HepG2 (cell line): Measurements from ENCODE around the gene C1orf116. TPM values are rescaled to one million over a fixed set of nuclear protein-coding genes. Genes with fewer than 3 reads are reported as not detected.

Experiments used
- ATAC-seq: fragments of 200-7000 bp; cut with Tn5 transposase; 3 replicates; pipeline ENCODE4 v1.9.1; 2020; ENCODE audit warnings: mild to moderate bottlenecking, moderate library complexity
- BruUV-seq: library from RNA; stranded (reverse); fragments of 400-500 nt; replicated peaks from 2 replicates; lab custom pipeline; 2021; lab: Mats Ljungman, UMichigan
- CTCF ChIA-PET: fragments of 300-600 bp; formaldehyde crosslinking; extraction: SDS; loops from one replicate; lab custom pipeline; 2021; ENCODE audit warnings: low total read pairs, inconsistent platforms, low intra/inter-chr PET ratio; lab: Yijun Ruan, JAX
- POLR2A ChIA-PET: fragments of 350-600 bp; sonication (Branson Sonifier 250); formaldehyde crosslinking; loops from one replicate; lab custom pipeline; 2020; ENCODE audit warnings: antibody characterized with exemption, inconsistent platforms; lab: Yijun Ruan, JAX
- DNase-seq: peaks from one replicate; pipeline ENCODE4 v3.0.0-alpha.2; 2015; ENCODE audit warnings: low spot score
- FAIRE-seq: peaks from 3 replicates; lab custom pipeline; 2011; peaks lifted over from hg19 to GRCh38; lab: Jason Lieb, UNC
- H2AFZ ChIP-seq: one replicate; pipeline ENCODE4 v1.6.1; 2011; ENCODE audit warnings: low read length, inconsistent platforms
- H3K27ac ChIP-seq: fragments of 300-600 bp; 3 replicates; pipeline ENCODE4 v1.8.0; 2011; ENCODE audit warnings: mixed run types, mild to moderate bottlenecking, mixed read lengths, low read length, inconsistent platforms; ENCODE audit not compliant: insufficient read depth; ENCODE audit errors: extremely low read length
- H3K27me3 ChIP-seq, 2 experiments: fragments of 200-600 bp in 1 of 2; 2 replicates in 1 of 2; 3 replicates in 1 of 2; pipeline versions ENCODE4 v1.6.0 to v1.8.0; 2011; ENCODE audit warnings: low read length in 2 of 2, mild to moderate bottlenecking in 2 of 2, moderate library complexity in 2 of 2, inconsistent platforms in 1 of 2; ENCODE audit not compliant: insufficient read depth in 2 of 2, control insufficient read depth in 1 of 2
- H3K36me3 ChIP-seq, 2 experiments: fragments of 200-600 bp in 1 of 2; replicated peaks in 1 of 2; 2 replicates in 1 of 2; 3 replicates in 1 of 2; pipeline versions ENCODE4 v1.5.1 to v1.8.0; 2011; ENCODE audit warnings: low read length in 2 of 2, inconsistent platforms in 1 of 2; ENCODE audit not compliant: insufficient read depth in 2 of 2, control insufficient read depth in 1 of 2
- H3K4me1 ChIP-seq: 2 replicates; pipeline ENCODE4 v1.5.1; 2012; ENCODE audit warnings: low read length, inconsistent platforms; ENCODE audit not compliant: insufficient read depth
- H3K4me2 ChIP-seq: 2 replicates; pipeline ENCODE4 v1.6.0; 2011; ENCODE audit warnings: low read depth, low read length, inconsistent platforms
- H3K4me3 ChIP-seq, 3 experiments: fragments of 200-600 bp in 1 of 3; sonication (generic), shearing (Covaris generic) in 1 of 3; replicated peaks in 1 of 3; 2 replicates each; pipeline ENCODE4 v1.5.1; 2011 to 2016; ENCODE audit warnings: low read length in 3 of 3, inconsistent platforms in 2 of 3, low read depth in 2 of 3, mild to moderate bottlenecking in 2 of 3, control low read depth in 1 of 3, mixed read lengths in 1 of 3; ENCODE audit not compliant: insufficient read depth in 1 of 3
- H3K79me2 ChIP-seq: one replicate; pipeline ENCODE4 v1.6.1; 2011; ENCODE audit warnings: low read length, inconsistent platforms; ENCODE audit not compliant: insufficient read depth
- H3K9ac ChIP-seq: 2 replicates; pipeline ENCODE4 v1.6.0; 2011; ENCODE audit warnings: mild to moderate bottlenecking, low read depth, low read length, inconsistent platforms; ENCODE audit not compliant: insufficient read depth
- H3K9me3 ChIP-seq: 2 replicates; pipeline ENCODE4 v1.5.1; 2012; ENCODE audit warnings: mild to moderate bottlenecking, low read length
- H4K20me1 ChIP-seq: 2 replicates; pipeline ENCODE4 v1.6.0; 2011; ENCODE audit warnings: inconsistent platforms, mild to moderate bottlenecking, low read length, moderate library complexity; ENCODE audit not compliant: insufficient read depth
- FOXP4 ChIP-seq: sonication (generic); formaldehyde crosslinking; IDR thresholded peaks from 2 replicates; pipeline ENCODE4 v1.4.0; 2020; ENCODE audit warnings: missing genetic modification reagents
- KDM3A ChIP-seq: IDR thresholded peaks from 2 replicates; pipeline ENCODE4 v1.6.1; 2018; ENCODE audit warnings: low read depth, missing compliant biosample characterization
- ZFAT ChIP-seq: sonication (generic); formaldehyde crosslinking; conservative IDR thresholded peaks from 2 replicates; pipeline ENCODE4 v1.8.1; 2023; ENCODE audit warnings: missing genetic modification reagents, inconsistent platforms
- WGBS: methylation state at CpG from one replicate; pipeline ENCODE4 v1.1.6; 2017; ENCODE audit warnings: low lambda C conversion rate; 5-methylcytosine and 5-hydroxymethylcytosine counted together
- in situ Hi-C: cut with HindIII; loops from 2 replicates; pipeline ENCODE4 v1.10.0; 2017; ENCODE audit warnings: low pct_unique_long_range_greater_than_20kb; ENCODE audit not compliant: extremely low pct_ligation_motif_present
- intact Hi-C: fragments of 100-400 bp; cut with micrococcal nuclease; formaldehyde crosslinking; loops from one replicate; pipeline ENCODE4 v1.10.0; 2022; ENCODE audit not compliant: unreplicated experiment
- polyA plus RNA-seq, 8 experiments: library from polyadenylated mRNA; depleted of rRNA in 3 of 8; stranded (reverse) in 7 of 8; unstranded in 1 of 8; fragments of >200 nt; fragmentation: Illumina TruSeq in 4 of 8; extraction: Trizol in 4 of 8; gene quantifications; 2 replicates each; pipeline versions ENCODE4 v1.2.1 to v1.2.3, GENCODE V29; 2011 to 2016; ENCODE audit warnings: low read depth in 4 of 8, missing spikeins in 1 of 8, mixed read lengths in 1 of 8; ENCODE audit not compliant: insufficient read depth in 1 of 8
- total RNA-seq, 5 experiments: library from RNA; depleted of rRNA; stranded (reverse); fragments of >200 nt; fragmentation: Illumina TruSeq; extraction: Trizol; gene quantifications; 2 replicates each; pipeline ENCODE4 v1.2.3, GENCODE V29; 2016; ENCODE audit warnings: low read depth in 1 of 5
- TF ChIP-seq, protein P1 (sequence below): sonication (generic); formaldehyde crosslinking; IDR thresholded peaks from 2 replicates; pipeline ENCODE4 v1.9.0; 2022; ENCODE audit warnings: missing genetic modification reagents, mild to moderate bottlenecking, borderline replicate concordance
- TF ChIP-seq, protein P2 (sequence below): sonication (generic); formaldehyde crosslinking; IDR thresholded peaks from 2 replicates; pipeline ENCODE4 v1.8.0; 2022; ENCODE audit warnings: missing genetic modification reagents, mild to moderate bottlenecking, borderline replicate concordance

Gene C1orf116
- total and polyA plus RNA-seq, 2 of the 13 experiments (the other 11 are each of a cell fraction or from before 2014, with no cell fraction given): 0.51 to 0.95 TPM

DNA sequence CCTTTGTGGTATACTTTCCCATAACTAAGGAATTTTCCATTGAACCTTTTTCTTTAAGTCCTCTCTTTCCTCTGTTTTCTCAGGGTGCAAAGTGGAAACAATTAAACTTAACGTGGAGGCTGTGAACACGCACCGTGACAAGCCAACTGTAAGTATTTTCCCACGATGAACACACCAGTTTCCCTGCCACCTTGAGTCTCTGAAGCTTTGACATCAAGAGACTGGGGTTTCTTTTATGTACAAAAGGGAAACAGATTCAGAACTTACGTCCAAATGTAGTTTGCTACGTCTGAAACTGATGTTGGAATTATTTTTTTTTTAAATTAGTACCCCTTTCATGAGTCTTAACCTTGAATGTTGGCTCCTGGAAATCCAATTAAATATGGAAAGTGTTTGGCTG lies 38.9 kb upstream of the C1orf116 start:
- Histone ChIP-seq H3K36me3 (peaks cover 8 to 19% of the 10 kb centered on the region in 2 experiments; a peak in 4 of 5 replicates), H2AFZ (no peak overlapping the region), H3K9ac (no peak overlapping the region), H4K20me1 (no peaks in the 10 kb centered on the region), H3K9me3 (no peaks in the 10 kb centered on the region), H3K4me2 (no peak overlapping the region), H3K27ac (no peak overlapping the region), H3K79me2 (no peaks in the 10 kb centered on the region), H3K4me3 (no peak overlapping the region), H3K27me3 (no peaks in the 10 kb centered on the region), H3K4me1 (peaks cover 21% of the 10 kb centered on the region)
- DNase-seq: no peak
- TF ChIP-seq, protein P1, sequence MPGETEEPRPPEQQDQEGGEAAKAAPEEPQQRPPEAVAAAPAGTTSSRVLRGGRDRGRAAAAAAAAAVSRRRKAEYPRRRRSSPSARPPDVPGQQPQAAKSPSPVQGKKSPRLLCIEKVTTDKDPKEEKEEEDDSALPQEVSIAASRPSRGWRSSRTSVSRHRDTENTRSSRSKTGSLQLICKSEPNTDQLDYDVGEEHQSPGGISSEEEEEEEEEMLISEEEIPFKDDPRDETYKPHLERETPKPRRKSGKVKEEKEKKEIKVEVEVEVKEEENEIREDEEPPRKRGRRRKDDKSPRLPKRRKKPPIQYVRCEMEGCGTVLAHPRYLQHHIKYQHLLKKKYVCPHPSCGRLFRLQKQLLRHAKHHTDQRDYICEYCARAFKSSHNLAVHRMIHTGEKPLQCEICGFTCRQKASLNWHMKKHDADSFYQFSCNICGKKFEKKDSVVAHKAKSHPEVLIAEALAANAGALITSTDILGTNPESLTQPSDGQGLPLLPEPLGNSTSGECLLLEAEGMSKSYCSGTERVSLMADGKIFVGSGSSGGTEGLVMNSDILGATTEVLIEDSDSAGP (CRISPR knock-in tag): no peak
- no peak for TF ChIP-seq KDM3A (CRISPR knock-in tag)
- TF ChIP-seq ZFAT (CRISPR knock-in tag): no peak
- TF ChIP-seq FOXP4: no peak
- TF ChIP-seq, protein P2, sequence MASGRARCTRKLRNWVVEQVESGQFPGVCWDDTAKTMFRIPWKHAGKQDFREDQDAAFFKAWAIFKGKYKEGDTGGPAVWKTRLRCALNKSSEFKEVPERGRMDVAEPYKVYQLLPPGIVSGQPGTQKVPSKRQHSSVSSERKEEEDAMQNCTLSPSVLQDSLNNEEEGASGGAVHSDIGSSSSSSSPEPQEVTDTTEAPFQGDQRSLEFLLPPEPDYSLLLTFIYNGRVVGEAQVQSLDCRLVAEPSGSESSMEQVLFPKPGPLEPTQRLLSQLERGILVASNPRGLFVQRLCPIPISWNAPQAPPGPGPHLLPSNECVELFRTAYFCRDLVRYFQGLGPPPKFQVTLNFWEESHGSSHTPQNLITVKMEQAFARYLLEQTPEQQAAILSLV (CRISPR knock-in tag): no peak
- in situ Hi-C loops: loop anchor here (10.0 kb wide), 1 partner anchor 137 kb away; no protein-coding TSS in a partner anchor
- no peak for FAIRE-seq
- POLR2A ChIA-PET: no interaction called here
- 92% methylated on average over 6 of the region's 6 CpGs for WGBS
- CTCF ChIA-PET: no interaction called here
- BruUV-seq: no TSS peak
- intact Hi-C loops: loop anchor here (10.0 kb wide), 1 partner anchor 337 kb away; no protein-coding TSS in a partner anchor
- no peak for ATAC-seq
